Astrocyte (in vitro differentiated cells and primary cell): ENCODE results near the gene ELAC2. TPM values are rescaled to one million over a fixed set of nuclear protein-coding genes. Genes with fewer than 3 reads are reported as not detected.
A peak's percentile ranks its signal among the peaks of the same experiment; 100 is the strongest.

Experiments used
- DNase-seq: peaks from one replicate; pipeline ENCODE4 v3.0.0-alpha.2; 2010; ENCODE audit warnings: low read depth
- FAIRE-seq: peaks from 2 replicates; lab custom pipeline; 2011; peaks lifted over from hg19 to GRCh38; lab: Jason Lieb, UNC
- H2AFZ ChIP-seq: 2 replicates; pipeline ENCODE4 v1.6.0; 2012; ENCODE audit warnings: low read depth, low read length, inconsistent platforms
- H3K27ac ChIP-seq: 2 replicates; pipeline ENCODE4 v1.5.1; 2011; ENCODE audit warnings: low read depth, low read length, inconsistent platforms
- H3K27me3 ChIP-seq: 2 replicates; pipeline ENCODE4 v1.6.0; 2011; ENCODE audit warnings: low read length, inconsistent platforms; ENCODE audit not compliant: insufficient read depth
- H3K36me3 ChIP-seq: 2 replicates; pipeline ENCODE4 v1.5.1; 2011; ENCODE audit warnings: low read length, inconsistent platforms; ENCODE audit not compliant: insufficient read depth
- H3K4me1 ChIP-seq: 2 replicates; pipeline ENCODE4 v1.5.1; 2011; ENCODE audit warnings: low read length, inconsistent platforms; ENCODE audit not compliant: insufficient read depth
- H3K4me2 ChIP-seq: 2 replicates; pipeline ENCODE4 v1.6.0; 2012; ENCODE audit warnings: low read length, inconsistent platforms
- H3K4me3 ChIP-seq: 2 replicates; pipeline ENCODE4 v1.5.1; 2011; ENCODE audit warnings: low read depth, mild to moderate bottlenecking, low read length, inconsistent platforms; ENCODE audit not compliant: insufficient read depth
- H3K79me2 ChIP-seq: 2 replicates; pipeline ENCODE4 v1.6.0; 2012; ENCODE audit warnings: mild to moderate bottlenecking, low read length, inconsistent platforms; ENCODE audit not compliant: insufficient read depth
- H3K9ac ChIP-seq: 2 replicates; pipeline ENCODE4 v1.6.0; 2012; ENCODE audit warnings: mild to moderate bottlenecking, low read length, inconsistent platforms
- H3K9me3 ChIP-seq: 2 replicates; pipeline ENCODE4 v1.5.1; 2012; ENCODE audit warnings: low read depth, mild to moderate bottlenecking, low read length, inconsistent platforms; ENCODE audit not compliant: insufficient read depth
- H4K20me1 ChIP-seq: 2 replicates; pipeline ENCODE4 v1.6.0; 2012; ENCODE audit warnings: low read length, inconsistent platforms; ENCODE audit not compliant: insufficient read depth
- H3K27ac Mint-ChIP-seq: one replicate; pipeline ENCODE4 v1.8.0; 2021; ENCODE audit warnings: mild to moderate bottlenecking, mixed read lengths; ENCODE audit not compliant: unreplicated experiment
- H3K27me3 Mint-ChIP-seq: one replicate; pipeline ENCODE4 v1.8.0; 2021; ENCODE audit warnings: low read depth, mixed read lengths; ENCODE audit not compliant: unreplicated experiment
- H3K36me3 Mint-ChIP-seq: one replicate; pipeline ENCODE4 v1.8.0; 2021; ENCODE audit warnings: low read depth, mixed read lengths; ENCODE audit not compliant: unreplicated experiment
- H3K4me1 Mint-ChIP-seq: one replicate; pipeline ENCODE4 v1.8.0; 2021; ENCODE audit warnings: low read depth, mixed read lengths; ENCODE audit not compliant: unreplicated experiment
- H3K4me3 Mint-ChIP-seq: one replicate; pipeline ENCODE4 v1.8.0; 2021; ENCODE audit warnings: mild to moderate bottlenecking, moderate library complexity, mixed read lengths; ENCODE audit not compliant: unreplicated experiment
- H3K9me3 Mint-ChIP-seq: one replicate; pipeline ENCODE4 v1.8.0; 2021; ENCODE audit warnings: mild to moderate bottlenecking, mixed read lengths; ENCODE audit not compliant: unreplicated experiment
- CTCF ChIP-seq: IDR thresholded peaks from 2 replicates; pipeline ENCODE4 v1.5.1; 2011; ENCODE audit warnings: low read depth, mild to moderate bottlenecking, inconsistent platforms, low read length, moderate library complexity; ENCODE audit not compliant: insufficient read depth
- EZH2 ChIP-seq: IDR thresholded peaks from 2 replicates; pipeline ENCODE4 v1.6.1; 2012; ENCODE audit warnings: mild to moderate bottlenecking, low read length, inconsistent platforms; ENCODE audit not compliant: insufficient read depth
- total RNA-seq: library from RNA; stranded (reverse); gene quantifications from 2 replicates; pipeline ENCODE4 v1.2.1, GENCODE V29; 2021

Gene ELAC2
- total RNA-seq, 1 donor from 2014 or later = 63.2 TPM

- Mint-ChIP-seq H3K27ac (no peak overlapping the region), H3K4me1 (no peaks in the 10 kb centered on the region), H3K4me3 (no peak overlapping the region), H3K36me3 (no peaks in the 10 kb centered on the region), H3K9me3 (no peaks in the 10 kb centered on the region), H3K27me3 (no peaks in the 10 kb centered on the region)
- no peak overlapping the region for H3K4me3 ChIP-seq
- no peak overlapping the region for H3K4me2 ChIP-seq
- H2AFZ ChIP-seq = no peak overlapping the region
- no peaks in the 10 kb centered on the region for H3K79me2 ChIP-seq
- no peaks in the 10 kb centered on the region for H3K27me3 ChIP-seq
- H3K27ac ChIP-seq = no peak overlapping the region
- FAIRE-seq (no peak), DNase-seq (no peak)
- TF ChIP-seq EZH2 (no peak), CTCF (no peak)
- peaks cover 8% of the 10 kb centered on the region for H4K20me1 ChIP-seq
- no peaks in the 10 kb centered on the region for H3K9me3 ChIP-seq
- H3K4me1 ChIP-seq = no peaks in the 10 kb centered on the region
- H3K9ac ChIP-seq = no peak overlapping the region
- peaks cover 23% of the 10 kb centered on the region for H3K36me3 ChIP-seq
These were observed 26.9 kb downstream of the ELAC2 start for GRCh38 chr17:12990926-12991325.

DNA sequence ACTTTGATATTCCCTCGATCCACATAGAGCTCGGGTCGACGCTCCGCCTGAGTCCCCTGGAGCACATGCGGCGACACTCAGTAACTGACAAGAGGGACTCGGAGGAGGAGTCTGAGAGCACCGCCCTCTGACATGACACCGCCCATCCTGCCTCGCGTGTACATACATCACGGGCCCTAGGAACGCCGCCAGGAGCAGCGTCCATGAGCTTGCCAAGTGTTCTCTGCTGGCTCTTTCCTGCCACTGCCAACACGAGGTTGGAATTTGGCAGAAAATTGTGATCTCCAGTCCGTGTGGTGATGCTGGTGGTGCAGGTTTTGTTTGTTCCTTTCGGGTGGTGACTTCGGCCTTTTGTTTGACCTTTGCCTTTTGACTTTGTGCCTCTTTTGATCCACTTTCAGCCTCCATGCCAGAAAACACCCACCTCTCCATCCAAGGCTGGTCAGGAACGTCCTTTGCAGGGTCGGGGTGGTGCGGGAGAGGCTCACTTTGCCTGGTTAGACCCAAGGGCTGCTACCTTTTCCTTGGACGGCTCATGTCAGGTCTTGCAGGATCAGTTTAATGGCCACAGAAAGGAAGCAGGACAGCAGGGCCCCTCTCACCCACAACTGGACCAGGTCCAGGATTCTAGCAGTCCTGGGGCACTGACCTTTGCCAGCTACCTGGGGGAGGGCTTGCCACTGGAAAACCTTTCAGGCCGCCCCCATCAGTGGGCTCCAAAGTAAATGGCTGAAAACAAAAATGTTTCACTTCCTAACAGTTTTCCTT is 27.6 kb downstream of the ELAC2 start:
- Mint-ChIP-seq H3K9me3 (no peaks in the 10 kb centered on the region), H3K27ac (no peak overlapping the region), H3K36me3 (no peaks in the 10 kb centered on the region), H3K4me1 (no peaks in the 10 kb centered on the region), H3K4me3 (no peak overlapping the region), H3K27me3 (no peaks in the 10 kb centered on the region)
- Histone ChIP-seq H3K79me2 (no peaks in the 10 kb centered on the region), H3K27ac (no peak overlapping the region), H3K9me3 (no peaks in the 10 kb centered on the region), H3K4me3 (no peak overlapping the region), H2AFZ (no peak overlapping the region), H3K9ac (no peak overlapping the region), H3K27me3 (no peaks in the 10 kb centered on the region), H3K36me3 (peaks cover 19% of the 10 kb centered on the region), H4K20me1 (peaks cover 8% of the 10 kb centered on the region), H3K4me1 (peaks cover 3% of the 10 kb centered on the region), H3K4me2 (no peak overlapping the region)
- no peak for FAIRE-seq
- TF ChIP-seq EZH2 = no peak
- TF ChIP-seq CTCF = no peak
- DNase-seq = no peak

DNA sequence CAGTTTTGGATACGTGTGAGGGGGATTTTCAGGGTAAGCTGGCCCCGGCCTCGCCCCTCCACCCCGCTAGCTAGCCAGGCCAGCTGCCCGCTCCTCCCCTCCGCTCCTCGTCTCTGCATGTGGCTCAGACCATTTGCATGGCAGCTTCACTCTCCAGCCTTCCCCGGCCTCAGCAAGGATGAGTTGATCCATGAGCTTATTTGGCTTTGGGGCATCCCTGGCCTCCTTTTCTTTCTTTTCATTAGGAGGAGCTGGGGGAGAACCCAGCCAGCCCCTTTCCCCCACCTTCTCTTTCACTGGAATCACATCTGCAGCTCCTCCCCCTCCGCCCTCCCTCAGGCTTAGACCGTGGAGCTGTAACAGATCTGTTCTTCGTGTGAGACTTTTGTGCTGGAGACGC is 30.7 kb downstream of the ELAC2 start:
- no peak overlapping the region for H3K27ac Mint-ChIP-seq
- no peaks in the 10 kb centered on the region for H3K9me3 ChIP-seq
- peak overlapping the region; percentile 39 for H3K4me2 ChIP-seq
- H3K36me3 Mint-ChIP-seq = no peaks in the 10 kb centered on the region
- no peaks in the 10 kb centered on the region for H3K9me3 Mint-ChIP-seq
- peaks cover 2% of the 10 kb centered on the region for H3K4me1 Mint-ChIP-seq
- no peak overlapping the region for H3K27ac ChIP-seq
- no peaks in the 10 kb centered on the region for H3K79me2 ChIP-seq
- no peak overlapping the region for H3K4me3 Mint-ChIP-seq
- no peak overlapping the region for H3K4me3 ChIP-seq
- peaks cover 17% of the 10 kb centered on the region for H3K4me1 ChIP-seq
- H3K9ac ChIP-seq = no peak overlapping the region
- no peaks in the 10 kb centered on the region for H3K36me3 ChIP-seq
- no peak for FAIRE-seq
- TF ChIP-seq EZH2 = no peak
- TF ChIP-seq CTCF = no peak
- H4K20me1 ChIP-seq = peaks cover 8% of the 10 kb centered on the region
- no peaks in the 10 kb centered on the region for H3K27me3 ChIP-seq
- DNase-seq = no peak
- no peaks in the 10 kb centered on the region for H3K27me3 Mint-ChIP-seq
- H2AFZ ChIP-seq = no peak overlapping the region
